Renal pelvis (tissue), 4 donors: ENCODE measurements around the gene GUCA2A. TPM values are rescaled to one million over a fixed set of nuclear protein-coding genes. Genes with fewer than 3 reads are reported as not detected.

Experiments used
- DNase-seq: peaks from one replicate; pipeline ENCODE4 v3.0.0-alpha.2; 2013
- polyA plus RNA-seq, 3 donors: library from polyadenylated mRNA; unstranded; fragments of 120-200 nt; gene quantifications; one replicate each; pipeline ENCODE4 v1.2.1, GENCODE V29; 2013; ENCODE audit not compliant: insufficient read length in 3 of 3

The GUCA2A gene
- polyA plus RNA-seq, 3 donors, result not detected

- no peak for DNase-seq
Observed at GRCh38 chr1:42177541-42177981, 13.0 kb upstream of the GUCA2A start.

GRCh38 chr1:42176902-42177519 is 12.5 kb upstream of the GUCA2A start:
- DNase-seq, result no peak

DNA sequence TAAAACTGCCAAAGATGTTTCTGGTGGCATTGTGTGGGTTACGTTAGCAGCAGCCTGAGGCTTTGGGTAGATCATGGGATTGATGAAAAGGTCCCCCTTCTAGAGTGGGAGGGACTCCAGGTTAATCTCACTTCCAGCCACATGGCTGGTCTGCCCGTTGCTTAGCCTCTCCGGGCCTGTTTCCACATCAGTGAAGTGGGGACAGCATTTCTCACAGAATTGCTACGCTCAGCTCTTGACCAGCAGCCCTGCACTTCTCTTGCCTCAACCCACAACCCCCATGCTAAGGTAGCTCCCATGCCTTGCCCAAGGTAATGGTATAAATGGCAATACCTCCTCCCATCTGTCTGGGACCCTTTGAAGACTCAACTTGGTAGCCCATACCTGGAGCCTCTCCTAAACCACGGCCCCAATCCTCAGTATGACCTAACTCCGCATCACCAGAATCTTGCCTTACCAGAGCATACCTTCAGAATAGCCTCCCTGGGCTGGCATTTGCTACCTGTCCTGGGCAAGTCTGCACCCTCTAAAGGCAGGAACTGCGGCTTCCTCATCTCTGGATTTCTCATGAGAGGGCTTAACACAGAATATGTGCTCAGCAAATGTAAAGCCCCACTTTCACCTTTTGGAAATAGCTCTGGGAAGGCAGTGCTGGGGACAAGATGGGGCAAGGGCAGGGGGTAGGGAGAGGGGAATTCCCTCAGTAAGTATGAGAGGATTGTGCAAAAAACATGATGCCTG is 10.9 kb upstream of the GUCA2A start:
- no peak for DNase-seq

GRCh38 chr1:42173961-42174735 is 9.6 kb upstream of the GUCA2A start:
- DNase-seq, result no peak

GRCh38 chr1:42173155-42173933 is 8.8 kb upstream of the GUCA2A start:
- DNase-seq, result no peak

- no peak for DNase-seq
Observed at GRCh38 chr1:42172381-42173133, 8.0 kb upstream of the GUCA2A start.

- DNase-seq, result no peak
Observed at GRCh38 chr1:42171679-42172266, 7.2 kb upstream of the GUCA2A start.

DNA sequence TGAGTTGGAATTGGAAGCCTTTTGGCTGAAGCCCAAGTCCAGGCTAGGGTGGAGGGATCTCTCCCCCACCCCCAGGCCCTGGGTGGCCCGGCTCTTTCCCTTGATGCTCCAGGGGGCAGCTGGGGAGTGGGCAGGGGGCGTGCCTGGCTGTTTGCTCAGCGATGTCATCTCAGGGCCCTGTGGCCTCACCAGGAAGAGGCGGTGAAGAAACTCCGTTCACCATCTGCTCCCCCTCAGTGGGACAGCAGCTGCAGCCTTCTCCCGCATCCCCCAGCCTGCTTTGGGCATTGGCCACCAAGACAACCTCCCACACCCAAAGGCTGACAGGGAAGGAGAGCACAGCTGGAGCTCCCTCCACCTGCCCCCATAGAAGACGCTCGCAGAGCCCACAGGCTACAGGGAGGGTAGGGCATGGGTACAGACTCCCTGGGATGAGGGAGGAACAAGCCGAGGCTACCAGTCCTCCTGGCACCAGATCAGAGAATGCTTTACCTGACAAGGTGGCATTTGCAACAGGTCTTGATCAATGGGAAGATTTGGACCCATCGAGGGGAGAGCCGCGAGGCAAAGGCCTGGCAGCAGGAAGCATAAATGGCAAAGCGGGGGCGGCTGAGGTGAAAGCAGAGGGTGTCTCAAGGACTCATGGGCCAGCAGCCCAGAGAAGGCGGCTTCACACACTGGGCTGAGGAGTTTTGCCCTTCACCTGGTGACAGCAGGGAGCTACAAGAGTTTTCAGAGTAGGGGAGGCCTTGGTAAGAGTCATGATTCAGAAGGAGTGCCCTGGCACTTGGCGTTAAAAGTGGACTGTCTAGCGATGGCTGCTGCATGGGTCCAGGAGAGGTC is 6.5 kb upstream of the GUCA2A start:
- DNase-seq, result no peak

- DNase-seq, result no peak
Observed at GRCh38 chr1:42168763-42169162, 4.2 kb upstream of the GUCA2A start.

DNA sequence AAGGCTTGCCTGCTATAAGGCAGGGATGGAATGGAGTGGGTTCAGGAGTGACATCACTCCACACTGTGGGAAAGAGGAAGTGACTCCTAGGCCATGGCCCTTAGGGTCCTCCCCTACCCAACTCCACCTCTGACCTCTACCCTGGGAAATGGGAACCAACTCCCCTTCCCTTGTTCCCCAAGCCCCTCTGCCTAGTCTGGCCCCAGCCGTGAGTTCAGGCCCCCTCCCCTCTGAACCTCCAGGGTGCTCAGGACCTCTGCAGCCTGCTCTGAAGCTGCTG is 3.8 kb upstream of the GUCA2A start:
- no peak for DNase-seq

DNA sequence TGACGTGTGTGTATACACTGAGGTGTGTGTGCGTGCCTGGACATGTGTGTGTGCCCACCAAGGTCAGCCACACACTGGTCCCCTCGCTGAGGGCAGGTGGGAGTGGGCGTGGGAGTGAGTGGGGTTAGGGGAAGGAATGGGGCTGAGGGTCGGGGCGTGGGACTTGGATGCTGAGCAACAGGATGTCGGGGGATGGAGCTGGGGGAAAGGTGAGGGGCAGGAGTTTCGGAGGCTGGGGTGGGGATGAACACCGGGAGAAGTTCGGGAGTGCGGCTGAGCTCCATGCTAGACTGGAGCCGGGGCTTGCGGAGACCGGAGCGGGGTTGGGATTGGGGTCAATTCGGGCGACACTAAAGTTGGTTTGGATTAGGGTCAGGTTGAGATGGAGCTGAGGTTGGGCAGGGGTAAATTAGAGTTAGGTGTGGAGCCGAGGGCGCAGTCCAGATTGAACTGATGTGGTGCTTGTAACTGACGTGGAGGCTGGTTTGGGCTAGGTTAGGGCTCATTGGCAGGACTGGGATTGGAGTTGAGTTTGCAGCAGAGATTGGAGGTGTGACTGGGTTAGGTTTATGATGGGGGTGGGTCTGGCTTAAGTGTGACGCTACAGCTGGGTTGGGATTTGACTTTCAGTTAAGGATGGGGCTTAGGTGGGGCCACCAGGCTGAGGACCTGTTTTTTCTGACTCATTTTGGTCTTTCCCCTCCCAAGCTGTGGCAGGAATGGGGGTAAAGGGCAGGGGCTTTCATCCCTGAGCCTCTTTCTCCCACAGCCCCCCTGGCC is 3.3 kb upstream of the GUCA2A start:
- no peak for DNase-seq

DNA sequence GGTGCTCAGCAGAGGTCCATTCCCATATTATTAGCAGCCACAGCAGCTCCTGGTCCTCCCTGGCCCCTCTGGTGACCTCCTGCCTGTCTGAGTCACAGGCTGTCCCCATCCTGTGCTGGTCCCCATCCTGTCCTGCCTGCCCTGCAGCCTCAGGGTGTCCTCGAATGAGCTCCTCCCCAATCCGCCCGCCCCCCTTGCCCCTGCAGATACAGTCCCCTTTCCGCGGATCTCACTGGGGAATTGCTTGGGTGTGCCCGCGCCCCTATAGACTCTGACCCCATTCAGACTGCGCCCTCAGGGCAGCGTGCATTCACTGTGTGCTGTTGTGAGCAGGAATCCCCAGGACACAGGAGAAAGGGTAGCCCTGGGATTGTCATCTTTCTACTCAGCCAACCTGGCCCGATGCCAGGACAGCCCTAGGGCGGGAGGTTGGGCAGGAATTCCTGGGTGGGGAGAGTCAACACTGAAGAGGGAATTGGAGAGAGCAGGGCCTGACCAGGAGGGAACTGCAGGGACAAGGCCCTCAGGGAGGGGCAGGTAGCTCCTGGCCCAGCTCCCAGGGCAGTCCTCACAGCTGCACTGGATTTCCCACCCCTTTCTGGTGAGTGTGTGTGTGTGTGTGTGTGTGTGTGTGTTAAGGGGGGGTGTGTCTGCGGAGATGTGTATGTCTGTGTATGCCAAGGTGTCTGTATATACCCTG is 1.1 kb upstream of the GUCA2A start:
- DNase-seq, result no peak

DNA sequence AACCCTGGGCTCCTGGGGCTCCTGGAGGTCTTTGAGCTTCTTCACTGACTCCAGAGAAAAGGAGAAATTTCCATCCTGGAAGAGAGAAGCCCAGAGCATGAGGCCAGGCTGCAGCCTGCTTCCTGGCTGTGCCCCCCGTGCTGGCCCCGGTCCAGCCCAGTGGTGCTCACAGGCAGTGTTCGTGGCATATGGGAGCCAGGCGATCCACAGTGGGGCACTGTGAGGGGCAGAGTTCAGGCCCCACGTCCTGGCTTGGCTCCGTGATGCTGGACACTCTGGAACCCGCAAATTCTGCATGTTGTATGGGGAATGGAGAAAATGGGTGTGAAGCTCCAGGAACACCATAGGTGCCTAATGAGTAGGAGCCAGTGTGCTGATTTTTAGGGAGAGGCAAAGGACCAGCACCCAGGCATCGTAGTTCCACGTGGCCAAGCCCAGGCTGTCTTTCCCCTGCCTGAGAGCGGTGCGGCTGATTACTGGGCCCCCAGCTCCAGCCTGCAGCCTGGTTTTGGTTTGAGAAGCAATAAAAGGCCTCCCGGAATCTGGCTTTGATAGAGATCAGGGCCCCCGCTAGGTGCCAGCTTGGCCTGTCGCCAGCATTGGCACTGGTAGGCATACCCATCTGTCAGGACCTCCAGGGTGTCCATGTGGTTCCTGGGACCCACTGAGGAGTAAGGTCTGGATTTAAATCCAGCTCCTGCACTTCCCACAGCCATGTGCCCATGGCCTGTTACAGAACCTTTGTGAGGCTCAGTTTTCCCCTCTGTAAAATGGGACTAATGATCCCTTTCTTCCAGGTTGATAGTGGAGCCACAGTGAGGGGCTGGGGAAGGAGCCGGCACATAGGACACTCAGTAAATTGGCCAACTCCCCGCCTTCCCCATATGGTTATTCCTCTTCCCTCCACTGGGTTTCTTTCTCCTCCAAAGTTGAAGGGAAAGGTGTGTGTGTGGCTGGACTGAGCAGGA is 725 bp downstream of the GUCA2A start:
- DNase-seq, result no peak

- DNase-seq, result no peak
Observed at GRCh38 chr1:42163114-42163513, 1.4 kb downstream of the GUCA2A start.

- DNase-seq, result no peak
Observed at GRCh38 chr1:42162181-42162580, 2.4 kb downstream of the GUCA2A start.

GRCh38 chr1:42158189-42158588 is 6.4 kb downstream of the GUCA2A start:
- no peak for DNase-seq

- DNase-seq, result no peak
Observed at GRCh38 chr1:42157667-42158066, 6.9 kb downstream of the GUCA2A start.

GRCh38 chr1:42155362-42155761 is 9.2 kb downstream of the GUCA2A start:
- DNase-seq, result no peak
